T-cell (primary cell): ENCODE measurements around the gene RAET1E. TPM values are rescaled to one million over a fixed set of nuclear protein-coding genes. Genes with fewer than 3 reads are reported as not detected.

ENCODE experiments used
- ATAC-seq, 4 experiments: fragments of 200-7000 bp in 3 of 4; fragments of 150-1000 bp in 1 of 4; cut with Tn5 transposase; replicated peaks in 1 of 4; 1 replicate in 3 of 4; 2 replicates in 1 of 4; pipeline ENCODE4 v1.10.0; 2021; ENCODE audit warnings: moderate library complexity in 3 of 4, mild to moderate bottlenecking in 2 of 4, moderate number of reproducible peaks in 1 of 4
- CTCF ChIA-PET, 2 donors: fragments of 300-600 bp; sonication (Branson Sonifier 250); formaldehyde crosslinking; loops; one replicate each; lab custom pipeline; 2022; ENCODE audit warnings: antibody characterized with exemption in 2 of 2; lab: Charles Lee
- POLR2A ChIA-PET, 2 donors: fragments of 300-600 bp; sonication (Branson Sonifier 250); formaldehyde crosslinking; loops; one replicate each; lab custom pipeline; 2022; ENCODE audit warnings: antibody characterized with exemption in 2 of 2; lab: Charles Lee
- DNase-seq, 35 experiments: peaks; one replicate each; pipeline versions ENCODE4 v3.0.0 to v3.0.0-alpha.2; 2013 to 2023
- H3K27ac ChIP-seq: one replicate; pipeline ENCODE4 v1.5.1; 2013; ENCODE audit warnings: low read length
- H3K27me3 ChIP-seq, 2 experiments: replicated peaks in 1 of 2; 1 replicate in 1 of 2; 2 replicates in 1 of 2; pipeline versions ENCODE4 v1.6.1 to v1.7.0; 2013; ENCODE audit warnings: low read length in 1 of 2, mixed read lengths in 1 of 2; ENCODE audit not compliant: control insufficient read depth in 2 of 2, insufficient read depth in 2 of 2; ENCODE audit errors: extremely low read depth in 1 of 2
- H3K36me3 ChIP-seq, 2 donors: 1 replicate in 1 of 2; 2 replicates in 1 of 2; pipeline versions ENCODE4 v1.6.1 to v1.7.0; 2013; ENCODE audit warnings: low read length in 1 of 2; ENCODE audit not compliant: control insufficient read depth in 2 of 2, insufficient read depth in 1 of 2; ENCODE audit errors: extremely low read depth in 1 of 2
- H3K4me1 ChIP-seq, 2 experiments: 1 replicate in 1 of 2; 2 replicates in 1 of 2; pipeline versions ENCODE4 v1.6.1 to v1.7.0; 2013; ENCODE audit warnings: low read length in 2 of 2, mixed read lengths in 1 of 2; ENCODE audit not compliant: insufficient read depth in 2 of 2, control insufficient read depth in 1 of 2; ENCODE audit errors: extremely low read depth in 1 of 2
- H3K4me3 ChIP-seq, 2 donors: 1 replicate in 1 of 2; 2 replicates in 1 of 2; pipeline versions ENCODE4 v1.5.1 to v1.7.0; 2013; ENCODE audit warnings: mild to moderate bottlenecking in 2 of 2, low read length in 1 of 2, moderate library complexity in 1 of 2; ENCODE audit not compliant: control insufficient read depth in 1 of 2; ENCODE audit errors: extremely low read depth in 1 of 2
- H3K9me3 ChIP-seq: 2 replicates; pipeline ENCODE4 v1.7.0; 2013
- H3K27ac Mint-ChIP-seq, 2 donors: one replicate each; pipeline ENCODE4 v1.8.0; 2020 to 2021; ENCODE audit warnings: mild to moderate bottlenecking in 2 of 2, mixed read lengths in 2 of 2
- H3K27me3 Mint-ChIP-seq, 2 donors: one replicate each; pipeline ENCODE4 v1.8.0; 2021 to 2022; ENCODE audit warnings: mixed read lengths in 2 of 2
- H3K36me3 Mint-ChIP-seq: one replicate; pipeline ENCODE4 v1.8.0; 2021; ENCODE audit warnings: mixed read lengths
- H3K4me1 Mint-ChIP-seq, 3 donors: one replicate each; pipeline ENCODE4 v1.8.0; 2020 to 2022; ENCODE audit warnings: mixed read lengths in 3 of 3, mild to moderate bottlenecking in 1 of 3
- H3K4me3 Mint-ChIP-seq, 3 donors: one replicate each; pipeline ENCODE4 v1.8.0; 2020 to 2022; ENCODE audit warnings: mild to moderate bottlenecking in 3 of 3, mixed read lengths in 3 of 3, moderate library complexity in 3 of 3
- H3K9me3 Mint-ChIP-seq, 3 donors: one replicate each; pipeline ENCODE4 v1.8.0; 2020 to 2022; ENCODE audit warnings: mixed read lengths in 3 of 3
- WGBS: methylation state at CpG from one replicate; pipeline ENCODE4 v1.1.5; 2013; ENCODE audit warnings: missing lambda C conversion rate; ENCODE audit not compliant: insufficient coverage; 5-methylcytosine and 5-hydroxymethylcytosine counted together
- total RNA-seq, 35 experiments: library from RNA in 6 of 35; stranded (reverse) in 6 of 35; fragments of 120-200 nt in 1 of 35; gene quantifications; one replicate each; pipeline versions ENCODE4 v1.2.1 to v1.2.4 and lab custom pipeline; 2013 to 2026

Gene RAET1E
- total RNA-seq, 5 donors from 2014 or later (not counting 1 experiment from before 2014, with no cell fraction given): not detected

- Mint-ChIP-seq H3K36me3 (no peaks in the 10 kb centered on the region), H3K27ac (no peak overlapping the region), H3K9me3 (no peaks in the 10 kb centered on the region), H3K4me3 (no peak overlapping the region), H3K4me1 (no peaks in the 10 kb centered on the region), H3K27me3 (peaks cover 29 to 42% of the 10 kb centered on the region in 2 donors)
- ATAC-seq (no peak), DNase-seq (no peak)
- H3K27me3 ChIP-seq: peaks cover 0 to 25% of the 10 kb centered on the region in 2 experiments
- WGBS: 77% methylated on average over 3 of the region's 7 CpGs
- no peaks in the 10 kb centered on the region for H3K4me1 ChIP-seq
- H3K4me3 ChIP-seq: no peak overlapping the region
- ChIA-PET POLR2A (no interaction called here), CTCF (interaction anchor here in 1 of 2 donors (0.8 kb wide), 1 partner anchor 190 kb away, joined by 3 read pairs; no protein-coding TSS in a partner anchor)
- H3K27ac ChIP-seq: no peak overlapping the region
- no peaks in the 10 kb centered on the region for H3K9me3 ChIP-seq
- H3K36me3 ChIP-seq: no peaks in the 10 kb centered on the region
Observed at GRCh38 chr6:149884617-149885016, 13.3 kb downstream of the RAET1E start.

GRCh38 chr6:149884215-149884614, 13.7 kb downstream of the RAET1E start:
- Histone ChIP-seq H3K9me3 (no peaks in the 10 kb centered on the region), H3K27ac (no peak overlapping the region), H3K4me3 (no peak overlapping the region), H3K36me3 (no peaks in the 10 kb centered on the region), H3K27me3 (peaks cover 0 to 25% of the 10 kb centered on the region in 2 experiments), H3K4me1 (no peaks in the 10 kb centered on the region)
- H3K36me3 Mint-ChIP-seq: no peaks in the 10 kb centered on the region
- no peaks in the 10 kb centered on the region for H3K4me1 Mint-ChIP-seq
- H3K27me3 Mint-ChIP-seq: peaks cover 33 to 41% of the 10 kb centered on the region in 2 donors
- ChIA-PET CTCF (interaction anchor here in 1 of 2 donors (0.8 kb wide), 1 partner anchor 190 kb away, joined by 3 read pairs; no protein-coding TSS in a partner anchor), POLR2A (no interaction called here)
- no peaks in the 10 kb centered on the region for H3K9me3 Mint-ChIP-seq
- 87% methylated on average over 11 of the region's 11 CpGs for WGBS
- no peak overlapping the region for H3K27ac Mint-ChIP-seq
- no peak overlapping the region for H3K4me3 Mint-ChIP-seq
- ATAC-seq (no peak), DNase-seq (no peak)

GRCh38 chr6:149881860-149882259, 16.1 kb downstream of the RAET1E start:
- H3K9me3 ChIP-seq: no peaks in the 10 kb centered on the region
- ATAC-seq: no peak
- POLR2A ChIA-PET: no interaction called here
- peaks cover 44 to 47% of the 10 kb centered on the region in 2 donors for H3K27me3 Mint-ChIP-seq
- DNase-seq: no peak
- H3K27me3 ChIP-seq: peaks cover 0 to 31% of the 10 kb centered on the region in 2 experiments
- H3K4me3 ChIP-seq: no peak overlapping the region
- H3K4me1 ChIP-seq: no peaks in the 10 kb centered on the region
- H3K27ac Mint-ChIP-seq: no peak overlapping the region
- H3K36me3 ChIP-seq: no peaks in the 10 kb centered on the region
- no peaks in the 10 kb centered on the region for H3K9me3 Mint-ChIP-seq
- H3K36me3 Mint-ChIP-seq: no peaks in the 10 kb centered on the region
- CTCF ChIA-PET: no interaction called here
- WGBS: no CpG with 5 or more reads among the region's 2 CpGs
- H3K27ac ChIP-seq: no peak overlapping the region
- H3K4me3 Mint-ChIP-seq: no peak overlapping the region
- no peaks in the 10 kb centered on the region for H3K4me1 Mint-ChIP-seq

- Histone ChIP-seq H3K27me3 (peaks cover 0 to 30% of the 10 kb centered on the region in 2 experiments), H3K9me3 (no peaks in the 10 kb centered on the region), H3K4me1 (no peaks in the 10 kb centered on the region), H3K36me3 (no peaks in the 10 kb centered on the region), H3K27ac (no peak overlapping the region), H3K4me3 (no peak overlapping the region)
- WGBS: 65% methylated on average over 7 of the region's 10 CpGs
- Mint-ChIP-seq H3K9me3 (no peaks in the 10 kb centered on the region), H3K4me1 (no peaks in the 10 kb centered on the region), H3K27me3 (peaks cover 48 to 51% of the 10 kb centered on the region in 2 donors), H3K4me3 (no peak overlapping the region), H3K27ac (no peak overlapping the region), H3K36me3 (no peaks in the 10 kb centered on the region)
- ChIA-PET CTCF (no interaction called here), POLR2A (no interaction called here)
- no peak for DNase-seq
- no peak for ATAC-seq
Observed at GRCh38 chr6:149881066-149881766, 16.7 kb downstream of the RAET1E start.

- H3K36me3 Mint-ChIP-seq: no peaks in the 10 kb centered on the region
- Histone ChIP-seq H3K4me3 (no peak overlapping the region), H3K9me3 (no peaks in the 10 kb centered on the region), H3K27me3 (peaks cover 0 to 28% of the 10 kb centered on the region in 2 experiments), H3K36me3 (no peaks in the 10 kb centered on the region), H3K4me1 (no peaks in the 10 kb centered on the region), H3K27ac (no peak overlapping the region)
- ATAC-seq: no peak
- CTCF ChIA-PET: interaction anchor here in 1 of 2 donors (0.6 kb wide), 1 partner anchor 870 kb away, joined by 3 read pairs; no protein-coding TSS in a partner anchor
- no peaks in the 10 kb centered on the region for H3K9me3 Mint-ChIP-seq
- no peak overlapping the region for H3K27ac Mint-ChIP-seq
- peaks cover 56 to 66% of the 10 kb centered on the region in 2 donors for H3K27me3 Mint-ChIP-seq
- no peaks in the 10 kb centered on the region for H3K4me1 Mint-ChIP-seq
- H3K4me3 Mint-ChIP-seq: no peak overlapping the region
- no peak for DNase-seq
- POLR2A ChIA-PET: no interaction called here
- 77% methylated on average over 1 of the region's 1 CpG for WGBS
Observed at GRCh38 chr6:149877659-149878058, 20.3 kb downstream of the RAET1E start.

- CTCF ChIA-PET: interaction anchor here in 1 of 2 donors (1.1 kb wide), 1 partner anchor 195 kb away, joined by 5 read pairs; no protein-coding TSS in a partner anchor
- H3K27ac Mint-ChIP-seq: no peak overlapping the region
- no peak overlapping the region for H3K27ac ChIP-seq
- no peaks in the 10 kb centered on the region for H3K9me3 Mint-ChIP-seq
- peaks cover 52 to 74% of the 10 kb centered on the region in 2 donors for H3K27me3 Mint-ChIP-seq
- peaks cover 0 to 23% of the 10 kb centered on the region in 2 experiments for H3K27me3 ChIP-seq
- POLR2A ChIA-PET: no interaction called here
- DNase-seq: no peak
- no peak overlapping the region for H3K4me3 ChIP-seq
- H3K4me3 Mint-ChIP-seq: no peak overlapping the region
- no peaks in the 10 kb centered on the region for H3K4me1 Mint-ChIP-seq
- no peaks in the 10 kb centered on the region for H3K36me3 ChIP-seq
- WGBS: 80% methylated on average over 2 of the region's 3 CpGs
- no peaks in the 10 kb centered on the region for H3K4me1 ChIP-seq
- H3K9me3 ChIP-seq: peaks cover under 1% of the 10 kb centered on the region
- H3K36me3 Mint-ChIP-seq: no peaks in the 10 kb centered on the region
- no peak for ATAC-seq
Observed at GRCh38 chr6:149876241-149876933, 21.5 kb downstream of the RAET1E start.
